ENCODE measurements around the gene CPNE5.

DNA sequence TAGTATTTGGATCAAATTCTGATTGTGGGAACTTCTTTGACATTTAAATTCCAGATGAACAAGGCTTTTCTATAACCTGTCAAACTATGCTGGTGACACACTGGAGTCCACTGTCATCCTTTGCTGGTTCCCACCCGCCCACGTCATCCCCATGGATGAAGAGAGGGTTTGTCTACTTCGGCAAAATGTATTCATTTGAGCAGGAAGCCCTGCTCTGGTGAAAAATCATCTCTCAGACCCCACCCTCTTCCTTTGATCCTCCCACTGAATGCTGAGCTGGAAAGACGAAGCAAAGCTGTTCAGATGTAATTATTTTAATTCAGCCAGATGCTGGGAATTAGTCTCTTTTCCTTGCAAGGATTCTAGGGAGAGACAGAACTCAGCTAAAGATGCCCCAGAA, 50.5 kb downstream of the CPNE5 start:
- TF ChIP-seq CTCF (conservative IDR thresholded peaks at IDR 0.05) (no peak), EZH2 (IDR thresholded peaks at IDR 0.05; ENCODE audit: low read depth) (no peak)

All from PC-9 (cell line).